ENCODE results near the gene SCGN.

GRCh38 chr6:25659633-25660368 is 7.8 kb downstream of the SCGN start:
- TF ChIP-seq, protein P1, sequence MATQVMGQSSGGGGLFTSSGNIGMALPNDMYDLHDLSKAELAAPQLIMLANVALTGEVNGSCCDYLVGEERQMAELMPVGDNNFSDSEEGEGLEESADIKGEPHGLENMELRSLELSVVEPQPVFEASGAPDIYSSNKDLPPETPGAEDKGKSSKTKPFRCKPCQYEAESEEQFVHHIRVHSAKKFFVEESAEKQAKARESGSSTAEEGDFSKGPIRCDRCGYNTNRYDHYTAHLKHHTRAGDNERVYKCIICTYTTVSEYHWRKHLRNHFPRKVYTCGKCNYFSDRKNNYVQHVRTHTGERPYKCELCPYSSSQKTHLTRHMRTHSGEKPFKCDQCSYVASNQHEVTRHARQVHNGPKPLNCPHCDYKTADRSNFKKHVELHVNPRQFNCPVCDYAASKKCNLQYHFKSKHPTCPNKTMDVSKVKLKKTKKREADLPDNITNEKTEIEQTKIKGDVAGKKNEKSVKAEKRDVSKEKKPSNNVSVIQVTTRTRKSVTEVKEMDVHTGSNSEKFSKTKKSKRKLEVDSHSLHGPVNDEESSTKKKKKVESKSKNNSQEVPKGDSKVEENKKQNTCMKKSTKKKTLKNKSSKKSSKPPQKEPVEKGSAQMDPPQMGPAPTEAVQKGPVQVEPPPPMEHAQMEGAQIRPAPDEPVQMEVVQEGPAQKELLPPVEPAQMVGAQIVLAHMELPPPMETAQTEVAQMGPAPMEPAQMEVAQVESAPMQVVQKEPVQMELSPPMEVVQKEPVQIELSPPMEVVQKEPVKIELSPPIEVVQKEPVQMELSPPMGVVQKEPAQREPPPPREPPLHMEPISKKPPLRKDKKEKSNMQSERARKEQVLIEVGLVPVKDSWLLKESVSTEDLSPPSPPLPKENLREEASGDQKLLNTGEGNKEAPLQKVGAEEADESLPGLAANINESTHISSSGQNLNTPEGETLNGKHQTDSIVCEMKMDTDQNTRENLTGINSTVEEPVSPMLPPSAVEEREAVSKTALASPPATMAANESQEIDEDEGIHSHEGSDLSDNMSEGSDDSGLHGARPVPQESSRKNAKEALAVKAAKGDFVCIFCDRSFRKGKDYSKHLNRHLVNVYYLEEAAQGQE (IDR thresholded peaks at IDR 0.05; ENCODE audit: insufficient read depth in 1 of 2, low read depth in 2 of 2, low read length in 1 of 2): no peak
- TF ChIP-seq POLR2AphosphoS5 (IDR thresholded peaks at IDR 0.05; ENCODE audit: low read depth, low read length): no peak
- TF ChIP-seq CTCF (IDR thresholded peaks at IDR 0.05): no peak
